ENCODE data around the gene ZNF853.

- TF ChIP-seq GATA2 (IDR thresholded peaks at IDR 0.05; ENCODE audit: low read depth, low read length) (no peak), GATA3 (IDR thresholded peaks at IDR 0.05; ENCODE audit: low read depth, low read length) (no peak)
These were observed 32.1 kb downstream of the ZNF853 start for GRCh38 chr7:6647541-6647940.
